ENCODE results near the gene HOXA3. TPM values are rescaled to one million over a fixed set of nuclear protein-coding genes. Genes with fewer than 3 reads are reported as not detected.

HOXA3 gene
- total RNA-seq, 1 experiment from 2014 or later, result not detected

DNA sequence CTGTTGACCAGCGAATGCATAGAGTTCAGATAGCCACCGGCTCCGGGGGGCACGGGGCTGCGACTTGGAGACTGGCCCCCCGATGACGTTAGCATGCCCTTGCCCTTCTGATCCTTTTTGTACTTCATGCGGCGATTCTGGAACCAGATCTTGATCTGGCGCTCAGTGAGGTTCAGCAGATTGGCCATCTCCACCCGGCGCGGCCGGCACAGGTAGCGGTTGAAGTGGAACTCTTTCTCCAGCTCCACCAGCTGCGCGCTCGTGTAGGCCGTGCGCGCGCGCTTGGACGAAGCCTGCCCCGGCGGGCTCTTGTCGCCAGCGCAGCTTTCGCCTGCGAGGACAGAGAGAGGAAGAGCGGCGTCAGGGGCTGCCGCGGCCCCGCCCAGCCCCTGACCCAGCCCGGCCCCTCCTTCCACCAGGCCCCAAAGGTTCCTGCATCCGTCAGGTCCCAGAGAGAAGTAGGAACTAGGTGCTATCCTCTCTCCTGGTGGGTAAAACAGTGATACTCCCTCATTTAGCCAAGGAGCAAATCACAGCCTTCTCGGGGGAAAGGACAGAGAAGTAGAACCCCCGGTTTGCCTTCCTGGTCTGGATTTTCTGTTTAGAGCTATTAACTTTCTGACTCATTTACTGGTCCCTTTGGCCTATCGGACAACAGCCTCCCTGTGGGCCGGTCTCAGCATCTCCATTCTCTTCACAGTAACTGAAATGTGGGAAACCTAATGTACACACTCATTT lies 43.8 kb downstream of the HOXA3 start:
- Histone ChIP-seq H3K18ac (ENCODE audit: insufficient read length, low read depth, low read length) (no peak overlapping the region), H3K9me3 (ENCODE audit: control insufficient read depth, low read depth, low read length) (no peaks in the 10 kb centered on the region), H3K4me2 (ENCODE audit: insufficient read depth, insufficient read length, low read length) (no peak overlapping the region), H2BK15ac (ENCODE audit: low read depth, low read length) (no peak overlapping the region), H2BK12ac (ENCODE audit: insufficient read length, low read depth, low read length) (no peak overlapping the region), H3K79me1 (ENCODE audit: insufficient read depth, low read depth, low read length, poor library complexity, severe bottlenecking) (no peaks in the 10 kb centered on the region), H4K91ac (ENCODE audit: insufficient read length, low read depth, low read length) (no peak overlapping the region), H2BK120ac (ENCODE audit: low read depth, low read length, poor library complexity, severe bottlenecking) (no peak overlapping the region), H3K4me1 (ENCODE audit: insufficient read depth, low read length) (no peaks in the 10 kb centered on the region), H3K14ac (ENCODE audit: insufficient read depth, low read length) (no peak overlapping the region), H3K23ac (ENCODE audit: insufficient read length, low read depth, low read length) (no peak overlapping the region), H2AK5ac (ENCODE audit: insufficient read length, low read length) (no peak overlapping the region), H2AFZ (ENCODE audit: low read length) (no peak overlapping the region), H4K8ac (replicated peaks; ENCODE audit: insufficient read length, low read depth, low read length) (no peak overlapping the region), H3K79me2 (ENCODE audit: insufficient read depth, low read length) (no peaks in the 10 kb centered on the region), H3K9ac (ENCODE audit: extremely low read depth, insufficient read length, low read length) (no peak overlapping the region), H3K27me3 (ENCODE audit: insufficient read depth, low read length) (peaks cover 100% of the 10 kb centered on the region), H3T11ph (ENCODE audit: low read length) (no peak overlapping the region), H2BK20ac (ENCODE audit: low read depth, low read length, poor library complexity, severe bottlenecking) (no peak overlapping the region), H4K20me1 (ENCODE audit: control insufficient read depth, insufficient read depth, insufficient read length) (peaks cover 2% of the 10 kb centered on the region), H2BK5ac (ENCODE audit: insufficient read length, low read length) (no peak overlapping the region), H4K5ac (ENCODE audit: insufficient read length, low read depth, low read length) (no peak overlapping the region), H3K27ac (ENCODE audit: insufficient read length, low read depth, low read length) (no peak overlapping the region), H3K23me2 (ENCODE audit: insufficient read length, low read depth, low read length, poor library complexity, severe bottlenecking) (peaks cover 3% of the 10 kb centered on the region), H3K56ac (ENCODE audit: insufficient read length, low read depth, low read length) (no peak overlapping the region), H3K4ac (ENCODE audit: low read depth, low read length) (no peak overlapping the region)
- Mint-ChIP-seq H3K4me3 (peak overlapping the region; percentile 36 to 70; a peak in 3 of 5 replicates), H3K27me3 (ENCODE audit: low read depth) (peaks cover 100% of the 10 kb centered on the region), H3K9me3 (peaks cover 0 to 7% of the 10 kb centered on the region in 2 experiments; a peak in 4 of 5 replicates), H3K36me3 (ENCODE audit: insufficient read depth in 1 of 3, low read depth in 3 of 3) (no peaks in the 10 kb centered on the region; a peak in 1 of 7 replicates), H3K4me1 (peaks cover 10 to 22% of the 10 kb centered on the region in 2 experiments), H3K27ac (no peak overlapping the region)
- DNase-seq, result peak; percentile 86
- WGBS (ENCODE audit: extremely low coverage, insufficient read length, low lambda C conversion rate), result no CpG with 5 or more reads among the region's 41 CpGs
- TF ChIP-seq, protein P1, sequence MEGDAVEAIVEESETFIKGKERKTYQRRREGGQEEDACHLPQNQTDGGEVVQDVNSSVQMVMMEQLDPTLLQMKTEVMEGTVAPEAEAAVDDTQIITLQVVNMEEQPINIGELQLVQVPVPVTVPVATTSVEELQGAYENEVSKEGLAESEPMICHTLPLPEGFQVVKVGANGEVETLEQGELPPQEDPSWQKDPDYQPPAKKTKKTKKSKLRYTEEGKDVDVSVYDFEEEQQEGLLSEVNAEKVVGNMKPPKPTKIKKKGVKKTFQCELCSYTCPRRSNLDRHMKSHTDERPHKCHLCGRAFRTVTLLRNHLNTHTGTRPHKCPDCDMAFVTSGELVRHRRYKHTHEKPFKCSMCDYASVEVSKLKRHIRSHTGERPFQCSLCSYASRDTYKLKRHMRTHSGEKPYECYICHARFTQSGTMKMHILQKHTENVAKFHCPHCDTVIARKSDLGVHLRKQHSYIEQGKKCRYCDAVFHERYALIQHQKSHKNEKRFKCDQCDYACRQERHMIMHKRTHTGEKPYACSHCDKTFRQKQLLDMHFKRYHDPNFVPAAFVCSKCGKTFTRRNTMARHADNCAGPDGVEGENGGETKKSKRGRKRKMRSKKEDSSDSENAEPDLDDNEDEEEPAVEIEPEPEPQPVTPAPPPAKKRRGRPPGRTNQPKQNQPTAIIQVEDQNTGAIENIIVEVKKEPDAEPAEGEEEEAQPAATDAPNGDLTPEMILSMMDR (conservative IDR thresholded peaks at IDR 0.05), result no peak

Data from H9 (cell line).